WTC11 (cell line): ENCODE measurements around the gene PLIN4. TPM values are rescaled to one million over a fixed set of nuclear protein-coding genes. Genes with fewer than 3 reads are reported as not detected.

ENCODE experiments used
- ATAC-seq: fragments of 200-7000 bp; cut with Tn5 transposase; 2 replicates; pipeline ENCODE4 v1.10.0; 2021; ENCODE audit warnings: mild to moderate bottlenecking, moderate library complexity
- CTCF ChIA-PET: fragments of 300-600 bp; sonication (Branson Sonifier 250); formaldehyde crosslinking; loops from one replicate; lab custom pipeline; 2021; ENCODE audit warnings: antibody characterized with exemption; lab: Charles Lee
- POLR2A ChIA-PET: fragments of 350-600 bp; sonication (Branson Sonifier 250); formaldehyde crosslinking; loops from one replicate; lab custom pipeline; 2021; ENCODE audit warnings: antibody characterized with exemption; lab: Charles Lee
- DNase-seq: peaks from one replicate; pipeline ENCODE4 v3.0.0; 2021; ENCODE audit warnings: low spot score
- H3K27ac Mint-ChIP-seq: 2 replicates; pipeline ENCODE4 v1.8.0; 2021; ENCODE audit warnings: mixed read lengths
- H3K27me3 Mint-ChIP-seq: 2 replicates; pipeline ENCODE4 v1.8.0; 2021; ENCODE audit warnings: low read depth, mild to moderate bottlenecking, moderate library complexity, mixed read lengths
- H3K36me3 Mint-ChIP-seq: 2 replicates; pipeline ENCODE4 v1.8.0; 2021; ENCODE audit warnings: mixed read lengths
- H3K4me1 Mint-ChIP-seq: 2 replicates; pipeline ENCODE4 v1.8.0; 2022; ENCODE audit warnings: mixed read lengths
- H3K4me3 Mint-ChIP-seq: 2 replicates; pipeline ENCODE4 v1.8.0; 2021; ENCODE audit warnings: mild to moderate bottlenecking, moderate library complexity, mixed read lengths
- H3K9me3 Mint-ChIP-seq: 2 replicates; pipeline ENCODE4 v1.8.0; 2021; ENCODE audit warnings: mixed read lengths
- AFF4 ChIP-seq: sonication (generic); formaldehyde crosslinking; IDR thresholded peaks from 2 replicates; pipeline ENCODE4 v1.8.1; 2023; ENCODE audit warnings: mild to moderate bottlenecking, missing genetic modification reagents, borderline replicate concordance
- ATF3 ChIP-seq: sonication (generic); formaldehyde crosslinking; conservative IDR thresholded peaks from 2 replicates; pipeline ENCODE4 v1.8.1; 2022; ENCODE audit warnings: mild to moderate bottlenecking, missing genetic modification reagents
- CDX4 ChIP-seq: fragments of 250-450 bp; sonication (Bioruptor Pico); IDR thresholded peaks from 2 replicates; pipeline ENCODE4 v1.9.0; 2021; ENCODE audit warnings: moderate library complexity, mild to moderate bottlenecking, inconsistent platforms, borderline replicate concordance
- ELF4 ChIP-seq: sonication (generic); formaldehyde crosslinking; IDR thresholded peaks from 2 replicates; pipeline ENCODE4 v1.8.1; 2022; ENCODE audit warnings: low read depth, mild to moderate bottlenecking, moderate library complexity, missing genetic modification reagents
- FOXJ3 ChIP-seq: sonication (generic); formaldehyde crosslinking; IDR thresholded peaks from 2 replicates; pipeline ENCODE4 v1.9.0; 2021; ENCODE audit warnings: missing genetic modification reagents, mild to moderate bottlenecking, borderline replicate concordance
- FOXP4 ChIP-seq: sonication (generic); formaldehyde crosslinking; IDR thresholded peaks from 2 replicates; pipeline ENCODE4 v1.8.0; 2022; ENCODE audit warnings: mild to moderate bottlenecking, missing genetic modification reagents
- HMGXB4 ChIP-seq: sonication (generic); formaldehyde crosslinking; IDR thresholded peaks from 2 replicates; pipeline ENCODE4 v1.8.1; 2023; ENCODE audit warnings: mild to moderate bottlenecking, moderate library complexity, missing genetic modification reagents
- IRF2 ChIP-seq: sonication (generic); formaldehyde crosslinking; IDR thresholded peaks from 2 replicates; pipeline ENCODE4 v1.8.0; 2022; ENCODE audit warnings: low read depth, missing genetic modification reagents, borderline replicate concordance
- JAZF1 ChIP-seq: fragments of 250-450 bp; sonication (Bioruptor Pico); IDR thresholded peaks from 2 replicates; pipeline ENCODE4 v1.9.0; 2021; ENCODE audit warnings: moderate library complexity, mild to moderate bottlenecking, inconsistent platforms
- JUN ChIP-seq: sonication (generic); formaldehyde crosslinking; IDR thresholded peaks from 2 replicates; pipeline ENCODE4 v1.8.0; 2023; ENCODE audit warnings: mild to moderate bottlenecking, missing genetic modification reagents
- NFE2L1 ChIP-seq: sonication (generic); formaldehyde crosslinking; IDR thresholded peaks from 2 replicates; pipeline ENCODE4 v1.8.1; 2023; ENCODE audit warnings: missing genetic modification reagents
- NR2C2 ChIP-seq: sonication (generic); formaldehyde crosslinking; IDR thresholded peaks from 2 replicates; pipeline ENCODE4 v1.8.0; 2022; ENCODE audit warnings: mild to moderate bottlenecking, missing genetic modification reagents
- PRRX2 ChIP-seq: fragments of 250-450 bp; sonication (Bioruptor Pico); IDR thresholded peaks from 2 replicates; pipeline ENCODE4 v1.8.0; 2021; ENCODE audit warnings: mild to moderate bottlenecking
- RORB ChIP-seq: fragments of 250-450 bp; sonication (Bioruptor Pico); IDR thresholded peaks from 2 replicates; pipeline ENCODE4 v1.9.0; 2021; ENCODE audit warnings: mild to moderate bottlenecking
- SP1 ChIP-seq: sonication (generic); formaldehyde crosslinking; conservative IDR thresholded peaks from 2 replicates; pipeline ENCODE4 v1.8.1; 2022; ENCODE audit warnings: missing genetic modification reagents
- ZBTB43 ChIP-seq: sonication (generic); formaldehyde crosslinking; IDR thresholded peaks from 2 replicates; pipeline ENCODE4 v1.8.1; 2023; ENCODE audit warnings: mild to moderate bottlenecking, missing genetic modification reagents
- ZNF121 ChIP-seq: sonication (generic); formaldehyde crosslinking; IDR thresholded peaks from 2 replicates; pipeline ENCODE4 v1.8.0; 2023; ENCODE audit warnings: missing genetic modification reagents
- ZNF512 ChIP-seq: sonication (generic); formaldehyde crosslinking; IDR thresholded peaks from 2 replicates; pipeline ENCODE4 v1.8.1; 2022; ENCODE audit warnings: missing genetic modification reagents, borderline replicate concordance
- total RNA-seq: library from RNA; stranded (reverse); gene quantifications from 3 replicates; pipeline ENCODE4 v1.2.3, GENCODE V29; 2021

PLIN4 gene
- total RNA-seq, 1 experiment from 2014 or later = 0.35 TPM

GRCh38 chr19:4556597-4557127, 38.4 kb upstream of the PLIN4 start (continued):
- no peak for TF ChIP-seq AFF4
- no peak for TF ChIP-seq JAZF1 (CRISPR knock-in tag)
- no peak for TF ChIP-seq NR2C2 (CRISPR knock-in tag)
- no peak for TF ChIP-seq ATF3

GRCh38 chr19:4555657-4556561, 37.6 kb upstream of the PLIN4 start:
- peak overlapping the region; percentile 89 for H3K27ac Mint-ChIP-seq
- peak overlapping the region; percentile 40; the same call in 1 of the 2 replicates for H3K4me3 Mint-ChIP-seq
- peak; percentile 80 for DNase-seq
- peaks cover 35% of the 10 kb centered on the region for H3K36me3 Mint-ChIP-seq
- H3K27me3 Mint-ChIP-seq = peaks cover 2% of the 10 kb centered on the region; the same call in 1 of the 2 replicates
- ATAC-seq = peak; percentile 75
- POLR2A ChIA-PET = interaction anchor here (1.1 kb wide), 1 partner anchor 112 kb away, joined by 4 read pairs; no protein-coding TSS in a partner anchor
- CTCF ChIA-PET = interaction anchor here (0.5 to 1.7 kb wide), 12 partner anchors 11 to 235 kb away, joined by 3 to 13 read pairs (median 4); partner anchors contain the start of gene PLIN5
- H3K9me3 Mint-ChIP-seq = no peaks in the 10 kb centered on the region
- H3K4me1 Mint-ChIP-seq = peaks cover 9% of the 10 kb centered on the region
- TF ChIP-seq ATF3 = no peak
- TF ChIP-seq FOXP4 (CRISPR knock-in tag) = 0 out of 2 replicates have a peak, but pooled peaks have one; percentile 19
- TF ChIP-seq JUN = no peak
- TF ChIP-seq SP1 (CRISPR knock-in tag) = 0 out of 2 replicates have a peak, but pooled peaks have one; percentile 44
- no peak for TF ChIP-seq IRF2

GRCh38 chr19:4554717-4555116, 36.4 kb upstream of the PLIN4 start:
- H3K36me3 Mint-ChIP-seq = peaks cover 40% of the 10 kb centered on the region
- peaks cover 2% of the 10 kb centered on the region; the same call in 1 of the 2 replicates for H3K27me3 Mint-ChIP-seq
- DNase-seq (no peak), ATAC-seq (no peak)
- no peak overlapping the region for H3K4me3 Mint-ChIP-seq
- POLR2A ChIA-PET = no interaction called here
- no peak for TF ChIP-seq RORB (CRISPR knock-in tag)
- no peak for TF ChIP-seq HMGXB4 (CRISPR knock-in tag)
- no peak for TF ChIP-seq FOXJ3 (CRISPR knock-in tag)
- TF ChIP-seq ELF4 (CRISPR knock-in tag) = no peak
- TF ChIP-seq ZBTB43 (CRISPR knock-in tag) = no peak
- no peak for TF ChIP-seq CDX4 (CRISPR knock-in tag)
- no peak for TF ChIP-seq ZNF121 (CRISPR knock-in tag)
- TF ChIP-seq PRRX2 (CRISPR knock-in tag) = no peak
- TF ChIP-seq ZNF512 (CRISPR knock-in tag) = no peak
- no peak for TF ChIP-seq NFE2L1 (CRISPR knock-in tag)
- peaks cover 9% of the 10 kb centered on the region for H3K4me1 Mint-ChIP-seq
- H3K27ac Mint-ChIP-seq = no peak overlapping the region
- H3K9me3 Mint-ChIP-seq = no peaks in the 10 kb centered on the region
- CTCF ChIA-PET = no interaction called here
